K562 (cell line): ENCODE data around the gene MPPED2. TPM values are rescaled to one million over a fixed set of nuclear protein-coding genes. Genes with fewer than 3 reads are reported as not detected.

ENCODE experiments used
- ATAC-seq: fragments of 200-7000 bp; cut with Tn5 transposase; 3 replicates; pipeline ENCODE4 v1.9.1; 2020; ENCODE audit warnings: moderate library complexity
- BruUV-seq: library from RNA; stranded (reverse); fragments of 400-500 nt; replicated peaks from 2 replicates; lab custom pipeline; 2021; lab: Mats Ljungman, UMichigan
- CTCF ChIA-PET: fragments of 300-600 bp; formaldehyde crosslinking; extraction: SDS; loops from one replicate; lab custom pipeline; 2021; ENCODE audit warnings: low intra/inter-chr PET ratio; lab: Yijun Ruan, JAX
- POLR2A ChIA-PET: fragments of 300-600, 350-650 bp; sonication (Branson Sonifier 250); formaldehyde crosslinking; extraction: SDS; loops from one replicate; lab custom pipeline; 2021; ENCODE audit warnings: antibody characterized with exemption, inconsistent platforms; lab: Yijun Ruan, JAX
- DNase-seq, 4 experiments: peaks; one replicate each; pipeline versions ENCODE4 v3.0.0 to v3.0.0-alpha.2; 2011 to 2018; ENCODE audit warnings: low spot score in 3 of 4, mixed read lengths in 3 of 4; ENCODE audit errors: extremely low read depth in 1 of 4
- FAIRE-seq: peaks from 2 replicates; lab custom pipeline; 2011; peaks lifted over from hg19 to GRCh38; lab: Jason Lieb, UNC
- H2AFZ ChIP-seq: 2 replicates; pipeline ENCODE4 v1.6.0; 2011; ENCODE audit warnings: low read depth, low read length, control low read depth, inconsistent platforms
- H3K27ac ChIP-seq: fragments of 200-600 bp; 3 replicates; pipeline ENCODE4 v1.8.0; 2011; ENCODE audit warnings: low read depth, mild to moderate bottlenecking, control low read depth, inconsistent platforms, low read length, moderate library complexity, mixed read lengths; ENCODE audit errors: extremely low read depth
- H3K27me3 ChIP-seq, 2 experiments: fragments of 300-600 bp in 1 of 2; 2 replicates in 1 of 2; 3 replicates in 1 of 2; pipeline versions ENCODE4 v1.6.0 to v1.8.0; 2011; ENCODE audit warnings: inconsistent platforms in 2 of 2, low read length in 2 of 2, mild to moderate bottlenecking in 1 of 2, mixed read lengths in 1 of 2, moderate library complexity in 1 of 2; ENCODE audit not compliant: control insufficient read depth in 2 of 2, insufficient read depth in 2 of 2
- H3K36me3 ChIP-seq: fragments of 300-600 bp; 3 replicates; pipeline ENCODE4 v1.8.0; 2011; ENCODE audit warnings: mild to moderate bottlenecking, low read length, inconsistent platforms; ENCODE audit not compliant: control insufficient read depth, insufficient read depth
- H3K4me1 ChIP-seq, 2 experiments: fragments of 200-600 bp in 1 of 2; replicated peaks in 1 of 2; 2 replicates in 1 of 2; 3 replicates in 1 of 2; pipeline versions ENCODE4 v1.5.1 to v1.8.0; 2011; ENCODE audit warnings: inconsistent platforms in 2 of 2, low read length in 2 of 2, mild to moderate bottlenecking in 1 of 2, mixed read lengths in 1 of 2, moderate library complexity in 1 of 2; ENCODE audit not compliant: control insufficient read depth in 2 of 2, insufficient read depth in 2 of 2
- H3K4me2 ChIP-seq: 2 replicates; pipeline ENCODE4 v1.6.1; 2011; ENCODE audit warnings: low read length, control low read depth, inconsistent platforms, mixed read lengths; ENCODE audit not compliant: insufficient read depth
- H3K4me3 ChIP-seq: fragments of 200-600 bp; sonication (generic), shearing (Covaris generic); 2 replicates; pipeline ENCODE4 v1.5.1; 2016; ENCODE audit warnings: control low read depth, inconsistent platforms
- H3K79me2 ChIP-seq: fragments of 200-600 bp; 3 replicates; pipeline ENCODE4 v1.8.0; 2011; ENCODE audit warnings: low read length, inconsistent platforms; ENCODE audit not compliant: control insufficient read depth, insufficient read depth
- H3K9ac ChIP-seq, 2 experiments: 2 replicates each; pipeline versions ENCODE4 v1.6.0 to v1.6.1; 2011; ENCODE audit warnings: low read depth in 2 of 2, low read length in 2 of 2, control low read depth in 1 of 2, inconsistent platforms in 1 of 2, mild to moderate bottlenecking in 1 of 2, mixed read lengths in 1 of 2; ENCODE audit not compliant: insufficient read depth in 1 of 2
- H3K9me1 ChIP-seq: one replicate; pipeline ENCODE4 v1.6.0; 2011; ENCODE audit warnings: inconsistent platforms, mild to moderate bottlenecking, low read length, moderate library complexity; ENCODE audit not compliant: control insufficient read depth, insufficient read depth
- H3K9me3 ChIP-seq: replicated peaks from 2 replicates; pipeline ENCODE4 v1.5.1; 2011; ENCODE audit warnings: low read depth, low read length, inconsistent platforms; ENCODE audit not compliant: control insufficient read depth, insufficient read depth
- H4K20me1 ChIP-seq: replicated peaks from 2 replicates; pipeline ENCODE4 v1.6.1; 2011; ENCODE audit warnings: low read length, inconsistent platforms, mixed read lengths; ENCODE audit not compliant: control insufficient read depth, insufficient read depth
- BRF2 ChIP-seq: IDR thresholded peaks from 3 replicates; pipeline ENCODE4 v1.6.1; 2011; ENCODE audit warnings: borderline replicate concordance, mild to moderate bottlenecking; ENCODE audit not compliant: insufficient read length, insufficient read depth
- DMBX1 ChIP-seq: fragments of 250-450 bp; sonication (Bioruptor Pico); IDR thresholded peaks from 2 replicates; pipeline ENCODE4 v1.8.0; 2022; ENCODE audit warnings: inconsistent platforms, mild to moderate bottlenecking, moderate library complexity, borderline replicate concordance
- E2F5 ChIP-seq: sonication (generic); formaldehyde crosslinking; IDR thresholded peaks from 2 replicates; pipeline ENCODE4 v1.8.0; 2022; ENCODE audit warnings: mild to moderate bottlenecking, missing genetic modification reagents
- HNRNPK ChIP-seq: fragments of 200-400 bp; formaldehyde crosslinking; IDR thresholded peaks from one replicate; pipeline ENCODE4 v1.6.1; 2018; ENCODE audit warnings: mild to moderate bottlenecking, low read depth, low read length; ENCODE audit not compliant: poor library complexity, severe bottlenecking
- MGA ChIP-seq: fragments of 450-650 bp; IDR thresholded peaks from 2 replicates; pipeline ENCODE4 v1.6.1; 2016; ENCODE audit warnings: mild to moderate bottlenecking, moderate library complexity
- MIER1 ChIP-seq: fragments of 450-650 bp; IDR thresholded peaks from 2 replicates; pipeline ENCODE4 v1.6.1; 2016; ENCODE audit warnings: antibody characterized with exemption, mild to moderate bottlenecking, low read depth
- SETDB1 ChIP-seq: IDR thresholded peaks from one replicate; pipeline ENCODE4 v1.6.1; 2012; ENCODE audit warnings: low read length, control low read depth, inconsistent platforms
- ZNF561 ChIP-seq: fragments of 450-650 bp; formaldehyde crosslinking; conservative IDR thresholded peaks from 2 replicates; pipeline ENCODE4 v1.4.0; 2020; ENCODE audit warnings: mild to moderate bottlenecking, moderate library complexity
- ZNF695 ChIP-seq: fragments of 450-650 bp; formaldehyde crosslinking; IDR thresholded peaks from 2 replicates; pipeline ENCODE4 v1.4.0; 2020; ENCODE audit warnings: mild to moderate bottlenecking, moderate library complexity
- WGBS: fragments of 100-300 bp; shearing (Covaris generic); methylation state at CpG from one replicate; pipeline ENCODE4 v1.1.6; 2016; ENCODE audit warnings: low coverage, mixed read lengths; ENCODE audit not compliant: insufficient coverage; ENCODE audit errors: missing lambda C conversion rate; 5-methylcytosine and 5-hydroxymethylcytosine counted together
- in situ Hi-C: fragments of 300-500 bp; cut with MboI; formaldehyde crosslinking; loops from 4 replicates; pipeline ENCODE4 v1.15.0; 2018; ENCODE audit warnings: inconsistent platforms, mixed read lengths
- intact Hi-C: fragments of 100-400 bp; cut with micrococcal nuclease; formaldehyde crosslinking; loops from 2 replicates; pipeline ENCODE4 v1.14.2; 2022
- polyA plus RNA-seq, 8 experiments: library from polyadenylated mRNA; depleted of rRNA in 4 of 8; stranded (reverse) in 5 of 8; unstranded in 3 of 8; fragments of >200 nt; fragmentation: Nextera tagmentation in 2 of 8; fragmentation: Illumina TruSeq in 1 of 8; extraction: Ambion mirVana in 2 of 8; extraction: Trizol in 1 of 8; gene quantifications; 2 replicates each; pipeline versions ENCODE4 v1.2.1 to v1.2.3, GENCODE V29; 2011 to 2014; ENCODE audit warnings: inconsistent platforms in 1 of 8, missing spikeins in 1 of 8
- total RNA-seq, 7 experiments: library from RNA; depleted of rRNA in 6 of 7; stranded (reverse); fragments of >200 nt in 6 of 7; fragmentation: Illumina TruSeq in 2 of 7; extraction: Trizol in 2 of 7; gene quantifications; 2 replicates each; pipeline versions ENCODE4 v1.2.1 to v1.2.3, GENCODE V29; 2011 to 2021; ENCODE audit warnings: low replicate concordance in 1 of 7

Gene MPPED2
- total and polyA plus RNA-seq, 9 of the 15 experiments (the other 6 are each of a cell fraction or from before 2014, with no cell fraction given), result not detected

- ATAC-seq, result no peak
- no TSS peak for BruUV-seq
- no peak for FAIRE-seq
- H3K79me2 ChIP-seq, result no peaks in the 10 kb centered on the region
- H4K20me1 ChIP-seq, result no peaks in the 10 kb centered on the region
- no peaks in the 10 kb centered on the region for H3K4me1 ChIP-seq
- 2% methylated on average over 3 of the region's 3 CpGs for WGBS
- ChIA-PET CTCF (no interaction called here), POLR2A (interaction anchor here (0.6 kb wide), 1 partner anchor 19 kb away, joined by 4 read pairs; no protein-coding TSS in a partner anchor)
- no peaks in the 10 kb centered on the region for H3K27me3 ChIP-seq
- H3K4me2 ChIP-seq, result no peak overlapping the region
- H3K9ac ChIP-seq, result no peak overlapping the region
- H3K9me1 ChIP-seq, result no peaks in the 10 kb centered on the region
- no peak overlapping the region for H2AFZ ChIP-seq
- DNase-seq, result no peak
- no peaks in the 10 kb centered on the region for H3K9me3 ChIP-seq
- H3K4me3 ChIP-seq, result no peak overlapping the region
- intact Hi-C loops (no loop called here), in situ Hi-C loops (no loop called here)
- H3K36me3 ChIP-seq, result no peaks in the 10 kb centered on the region
- H3K27ac ChIP-seq, result no peak overlapping the region
- no peak for TF ChIP-seq BRF2
- TF ChIP-seq SETDB1, result no peak
- TF ChIP-seq MGA, result no peak
- no peak for TF ChIP-seq E2F5 (CRISPR knock-in tag)
- no peak for TF ChIP-seq MIER1
- TF ChIP-seq ZNF561, result no peak
- no peak for TF ChIP-seq ZNF695 (CRISPR knock-in tag)
- no peak for TF ChIP-seq DMBX1 (CRISPR knock-in tag)
- no peak for TF ChIP-seq HNRNPK
These were observed 77.6 kb downstream of the MPPED2 start for GRCh38 chr11:30508594-30508993.
